Calu3 (cell line): Measurements from ENCODE around the gene RAD51B. TPM values are rescaled to one million over a fixed set of nuclear protein-coding genes. Genes with fewer than 3 reads are reported as not detected.

ENCODE experiments used
- BruUV-seq: library from RNA; stranded (reverse); fragments of 400-500 nt; replicated peaks from 2 replicates; lab custom pipeline; 2021; lab: Mats Ljungman, UMichigan
- CTCF ChIA-PET: fragments of 300-600 bp; sonication (Branson Sonifier 250); formaldehyde crosslinking; loops from one replicate; lab custom pipeline; 2022; ENCODE audit warnings: antibody characterized with exemption; lab: Charles Lee
- DNase-seq: peaks from one replicate; pipeline ENCODE4 v3.0.0; 2022
- H3K27ac Mint-ChIP-seq: one replicate; pipeline ENCODE4 v1.8.0; 2022; ENCODE audit warnings: mixed read lengths; ENCODE audit not compliant: unreplicated experiment
- H3K27me3 Mint-ChIP-seq: one replicate; pipeline ENCODE4 v1.8.0; 2022; ENCODE audit warnings: mixed read lengths; ENCODE audit not compliant: unreplicated experiment
- H3K36me3 Mint-ChIP-seq: one replicate; pipeline ENCODE4 v1.8.0; 2022; ENCODE audit warnings: mild to moderate bottlenecking, moderate library complexity, mixed read lengths; ENCODE audit not compliant: insufficient read depth, unreplicated experiment
- H3K4me1 Mint-ChIP-seq: one replicate; pipeline ENCODE4 v1.8.0; 2022; ENCODE audit warnings: mild to moderate bottlenecking, low read depth, mixed read lengths; ENCODE audit not compliant: unreplicated experiment
- H3K4me3 Mint-ChIP-seq: one replicate; pipeline ENCODE4 v1.8.0; 2022; ENCODE audit warnings: mild to moderate bottlenecking, low read depth, moderate library complexity, mixed read lengths; ENCODE audit not compliant: unreplicated experiment
- H3K9me3 Mint-ChIP-seq: one replicate; pipeline ENCODE4 v1.8.0; 2022; ENCODE audit warnings: low read depth, mixed read lengths; ENCODE audit not compliant: unreplicated experiment
- CTCF ChIP-seq: fragments of 200-600 bp; IDR thresholded peaks from one replicate; pipeline ENCODE4 v1.8.0; 2022; ENCODE audit warnings: antibody characterized with exemption; ENCODE audit not compliant: unreplicated experiment
- intact Hi-C: fragments of 100-400 bp; cut with micrococcal nuclease; formaldehyde crosslinking; loops from one replicate; pipeline ENCODE4 v1.10.0; 2022; ENCODE audit not compliant: unreplicated experiment
- total RNA-seq: library from RNA; stranded (reverse); gene quantifications from 2 replicates; pipeline ENCODE4 v1.2.3, GENCODE V29; 2022

Gene RAD51B
- total RNA-seq, 1 experiment from 2014 or later, result 24.7 TPM

GRCh38 chr14:68775614-68776126 is 956.1 kb downstream of the RAD51B start:
- TF ChIP-seq CTCF, result no peak
- Mint-ChIP-seq H3K9me3 (peaks cover 3% of the 10 kb centered on the region), H3K36me3 (peaks cover 8% of the 10 kb centered on the region), H3K4me1 (peaks cover 41% of the 10 kb centered on the region), H3K4me3 (no peak overlapping the region), H3K27me3 (no peaks in the 10 kb centered on the region), H3K27ac (peak overlapping the region; percentile 66)
- BruUV-seq, result no TSS peak
- CTCF ChIA-PET, result interaction anchor here (1.7 kb wide), 1 partner anchor 8 kb away, joined by 3 read pairs; no protein-coding TSS in a partner anchor
- no peak for DNase-seq
- intact Hi-C loops, result no loop called here

- Mint-ChIP-seq H3K4me1 (peaks cover 51% of the 10 kb centered on the region), H3K27me3 (no peaks in the 10 kb centered on the region)
These were observed 958.1 kb downstream of the RAD51B start for GRCh38 chr14:68777644-68778043.

More at GRCh38 chr14:68777644-68778043, 958.1 kb downstream of the RAD51B start:
- intact Hi-C loops, result no loop called here
- DNase-seq, result no peak
- CTCF ChIA-PET, result no interaction called here
- peaks cover 8% of the 10 kb centered on the region for H3K36me3 Mint-ChIP-seq
- no peak overlapping the region for H3K4me3 Mint-ChIP-seq
- H3K27ac Mint-ChIP-seq, result no peak overlapping the region
- BruUV-seq, result no TSS peak
- peaks cover 3% of the 10 kb centered on the region for H3K9me3 Mint-ChIP-seq
- no peak for TF ChIP-seq CTCF

Other genes starting within 250 kb of the RAD51B start
- gene PIGH, start 219.5 kb upstream of the RAD51B start, total RNA-seq, result 19.0 and 19.7 TPM in 2 replicates
- 11.2 and 18.4 TPM in 2 replicates for gene ARG2, start 199.9 kb upstream of the RAD51B start, total RNA-seq
- gene VTI1B, start 145.1 kb upstream of the RAD51B start, total RNA-seq, result 70.3 and 75.5 TPM in 2 replicates
- gene RDH11, start 124.0 kb upstream of the RAD51B start, total RNA-seq, result 117 and 133 TPM in 2 replicates
- gene RDH12, start 117.9 kb upstream of the RAD51B start, total RNA-seq, result 0.38 and 0.51 TPM in 2 replicates
- 19.9 and 22.5 TPM in 2 replicates for gene ZFYVE26, start 3.2 kb upstream of the RAD51B start, total RNA-seq